K562 (cell line): ENCODE data around the gene MAPK8IP2. TPM values are rescaled to one million over a fixed set of nuclear protein-coding genes. Genes with fewer than 3 reads are reported as not detected.

Experiments used
- ATAC-seq: fragments of 200-7000 bp; cut with Tn5 transposase; 3 replicates; pipeline ENCODE4 v1.9.1; 2020; ENCODE audit warnings: moderate library complexity
- BruUV-seq: library from RNA; stranded (reverse); fragments of 400-500 nt; replicated peaks from 2 replicates; lab custom pipeline; 2021; lab: Mats Ljungman, UMichigan
- CTCF ChIA-PET: fragments of 300-600 bp; formaldehyde crosslinking; extraction: SDS; loops from one replicate; lab custom pipeline; 2021; ENCODE audit warnings: low intra/inter-chr PET ratio; lab: Yijun Ruan, JAX
- POLR2A ChIA-PET: fragments of 300-600, 350-650 bp; sonication (Branson Sonifier 250); formaldehyde crosslinking; extraction: SDS; loops from one replicate; lab custom pipeline; 2021; ENCODE audit warnings: antibody characterized with exemption, inconsistent platforms; lab: Yijun Ruan, JAX
- DNase-seq, 4 experiments: peaks; one replicate each; pipeline versions ENCODE4 v3.0.0 to v3.0.0-alpha.2; 2011 to 2018; ENCODE audit warnings: low spot score in 3 of 4, mixed read lengths in 3 of 4; ENCODE audit errors: extremely low read depth in 1 of 4
- FAIRE-seq: peaks from 2 replicates; lab custom pipeline; 2011; peaks lifted over from hg19 to GRCh38; lab: Jason Lieb, UNC
- H2AFZ ChIP-seq: 2 replicates; pipeline ENCODE4 v1.6.0; 2011; ENCODE audit warnings: low read depth, low read length, control low read depth, inconsistent platforms
- H3K27ac ChIP-seq: fragments of 200-600 bp; 3 replicates; pipeline ENCODE4 v1.8.0; 2011; ENCODE audit warnings: low read depth, mild to moderate bottlenecking, control low read depth, inconsistent platforms, low read length, moderate library complexity, mixed read lengths; ENCODE audit errors: extremely low read depth
- H3K27me3 ChIP-seq, 2 experiments: fragments of 300-600 bp in 1 of 2; 2 replicates in 1 of 2; 3 replicates in 1 of 2; pipeline versions ENCODE4 v1.6.0 to v1.8.0; 2011; ENCODE audit warnings: inconsistent platforms in 2 of 2, low read length in 2 of 2, mild to moderate bottlenecking in 1 of 2, mixed read lengths in 1 of 2, moderate library complexity in 1 of 2; ENCODE audit not compliant: control insufficient read depth in 2 of 2, insufficient read depth in 2 of 2
- H3K36me3 ChIP-seq: fragments of 300-600 bp; 3 replicates; pipeline ENCODE4 v1.8.0; 2011; ENCODE audit warnings: mild to moderate bottlenecking, low read length, inconsistent platforms; ENCODE audit not compliant: control insufficient read depth, insufficient read depth
- H3K4me1 ChIP-seq, 2 experiments: fragments of 200-600 bp in 1 of 2; replicated peaks in 1 of 2; 2 replicates in 1 of 2; 3 replicates in 1 of 2; pipeline versions ENCODE4 v1.5.1 to v1.8.0; 2011; ENCODE audit warnings: inconsistent platforms in 2 of 2, low read length in 2 of 2, mild to moderate bottlenecking in 1 of 2, mixed read lengths in 1 of 2, moderate library complexity in 1 of 2; ENCODE audit not compliant: control insufficient read depth in 2 of 2, insufficient read depth in 2 of 2
- H3K4me2 ChIP-seq: 2 replicates; pipeline ENCODE4 v1.6.1; 2011; ENCODE audit warnings: low read length, control low read depth, inconsistent platforms, mixed read lengths; ENCODE audit not compliant: insufficient read depth
- H3K4me3 ChIP-seq: fragments of 200-600 bp; sonication (generic), shearing (Covaris generic); 2 replicates; pipeline ENCODE4 v1.5.1; 2016; ENCODE audit warnings: control low read depth, inconsistent platforms
- H3K79me2 ChIP-seq: fragments of 200-600 bp; 3 replicates; pipeline ENCODE4 v1.8.0; 2011; ENCODE audit warnings: low read length, inconsistent platforms; ENCODE audit not compliant: control insufficient read depth, insufficient read depth
- H3K9ac ChIP-seq, 2 experiments: 2 replicates each; pipeline versions ENCODE4 v1.6.0 to v1.6.1; 2011; ENCODE audit warnings: low read depth in 2 of 2, low read length in 2 of 2, control low read depth in 1 of 2, inconsistent platforms in 1 of 2, mild to moderate bottlenecking in 1 of 2, mixed read lengths in 1 of 2; ENCODE audit not compliant: insufficient read depth in 1 of 2
- H3K9me1 ChIP-seq: one replicate; pipeline ENCODE4 v1.6.0; 2011; ENCODE audit warnings: inconsistent platforms, mild to moderate bottlenecking, low read length, moderate library complexity; ENCODE audit not compliant: control insufficient read depth, insufficient read depth
- H3K9me3 ChIP-seq: replicated peaks from 2 replicates; pipeline ENCODE4 v1.5.1; 2011; ENCODE audit warnings: low read depth, low read length, inconsistent platforms; ENCODE audit not compliant: control insufficient read depth, insufficient read depth
- H4K20me1 ChIP-seq: replicated peaks from 2 replicates; pipeline ENCODE4 v1.6.1; 2011; ENCODE audit warnings: low read length, inconsistent platforms, mixed read lengths; ENCODE audit not compliant: control insufficient read depth, insufficient read depth
- KLF13 ChIP-seq: fragments of 450-650 bp; IDR thresholded peaks from 2 replicates; pipeline ENCODE4 v1.6.1; 2016; ENCODE audit warnings: missing genetic modification characterization, low read depth, mild to moderate bottlenecking, missing compliant biosample characterization, moderate library complexity, borderline replicate concordance
- PHTF2 ChIP-seq: fragments of 250-450 bp; sonication (Bioruptor Pico); IDR thresholded peaks from 2 replicates; pipeline ENCODE4 v1.5.0; 2021; ENCODE audit warnings: mild to moderate bottlenecking
- PRPF4 ChIP-seq: fragments of 200-400 bp; formaldehyde crosslinking; IDR thresholded peaks from one replicate; pipeline ENCODE4 v1.6.1; 2017; ENCODE audit warnings: low read length, low read depth, mild to moderate bottlenecking; ENCODE audit not compliant: insufficient read depth, poor library complexity, severe bottlenecking
- TRIM24 ChIP-seq, 2 experiments: fragments of 450-650 bp; IDR thresholded peaks; 2 replicates each; pipeline ENCODE4 v1.6.1; 2016
- TRIM28 ChIP-seq: fragments of 450-650 bp; IDR thresholded peaks from 2 replicates; pipeline ENCODE4 v1.6.1; 2017
- ZNF445 ChIP-seq: fragments of 250-450 bp; sonication (Bioruptor Pico); IDR thresholded peaks from 2 replicates; pipeline ENCODE4 v1.4.0; 2020; ENCODE audit warnings: low read depth, mild to moderate bottlenecking, moderate library complexity
- ZNF780A ChIP-seq: fragments of 250-450 bp; sonication (Bioruptor Pico); IDR thresholded peaks from 2 replicates; pipeline ENCODE4 v1.5.0; 2021; ENCODE audit warnings: mild to moderate bottlenecking
- WGBS: fragments of 100-300 bp; shearing (Covaris generic); methylation state at CpG from one replicate; pipeline ENCODE4 v1.1.6; 2016; ENCODE audit warnings: low coverage, mixed read lengths; ENCODE audit not compliant: insufficient coverage; ENCODE audit errors: missing lambda C conversion rate; 5-methylcytosine and 5-hydroxymethylcytosine counted together
- in situ Hi-C: fragments of 300-500 bp; cut with MboI; formaldehyde crosslinking; loops from 4 replicates; pipeline ENCODE4 v1.15.0; 2018; ENCODE audit warnings: inconsistent platforms, mixed read lengths
- intact Hi-C: fragments of 100-400 bp; cut with micrococcal nuclease; formaldehyde crosslinking; loops from 2 replicates; pipeline ENCODE4 v1.14.2; 2022
- polyA plus RNA-seq, 8 experiments: library from polyadenylated mRNA; depleted of rRNA in 4 of 8; stranded (reverse) in 5 of 8; unstranded in 3 of 8; fragments of >200 nt; fragmentation: Nextera tagmentation in 2 of 8; fragmentation: Illumina TruSeq in 1 of 8; extraction: Ambion mirVana in 2 of 8; extraction: Trizol in 1 of 8; gene quantifications; 2 replicates each; pipeline versions ENCODE4 v1.2.1 to v1.2.3, GENCODE V29; 2011 to 2014; ENCODE audit warnings: inconsistent platforms in 1 of 8, missing spikeins in 1 of 8
- total RNA-seq, 7 experiments: library from RNA; depleted of rRNA in 6 of 7; stranded (reverse); fragments of >200 nt in 6 of 7; fragmentation: Illumina TruSeq in 2 of 7; extraction: Trizol in 2 of 7; gene quantifications; 2 replicates each; pipeline versions ENCODE4 v1.2.1 to v1.2.3, GENCODE V29; 2011 to 2021; ENCODE audit warnings: low replicate concordance in 1 of 7
- TF ChIP-seq, protein P1 (sequence below): sonication (generic); formaldehyde crosslinking; IDR thresholded peaks from 2 replicates; pipeline ENCODE4 v1.8.0; 2023; ENCODE audit warnings: mild to moderate bottlenecking, missing genetic modification reagents
- TF ChIP-seq, protein P2 (sequence below): fragments of 450-650 bp; formaldehyde crosslinking; conservative IDR thresholded peaks from 2 replicates; pipeline ENCODE4 v1.4.0; 2022; ENCODE audit warnings: mild to moderate bottlenecking, missing genetic modification characterization
- TF ChIP-seq, protein P3 (sequence below): IDR thresholded peaks from 2 replicates; pipeline ENCODE4 v1.6.1; 2014; ENCODE audit warnings: antibody characterized with exemption
- TF ChIP-seq, protein P4 (sequence below): sonication (generic); formaldehyde crosslinking; IDR thresholded peaks from 2 replicates; pipeline ENCODE4 v1.8.1; 2023; ENCODE audit warnings: mild to moderate bottlenecking, missing genetic modification reagents, moderate library complexity

The MAPK8IP2 gene
- total and polyA plus RNA-seq, 9 of the 15 experiments (the other 6 are each of a cell fraction or from before 2014, with no cell fraction given) = 0.01 to 0.47 (median 0.07) TPM; not detected in 2

DNA sequence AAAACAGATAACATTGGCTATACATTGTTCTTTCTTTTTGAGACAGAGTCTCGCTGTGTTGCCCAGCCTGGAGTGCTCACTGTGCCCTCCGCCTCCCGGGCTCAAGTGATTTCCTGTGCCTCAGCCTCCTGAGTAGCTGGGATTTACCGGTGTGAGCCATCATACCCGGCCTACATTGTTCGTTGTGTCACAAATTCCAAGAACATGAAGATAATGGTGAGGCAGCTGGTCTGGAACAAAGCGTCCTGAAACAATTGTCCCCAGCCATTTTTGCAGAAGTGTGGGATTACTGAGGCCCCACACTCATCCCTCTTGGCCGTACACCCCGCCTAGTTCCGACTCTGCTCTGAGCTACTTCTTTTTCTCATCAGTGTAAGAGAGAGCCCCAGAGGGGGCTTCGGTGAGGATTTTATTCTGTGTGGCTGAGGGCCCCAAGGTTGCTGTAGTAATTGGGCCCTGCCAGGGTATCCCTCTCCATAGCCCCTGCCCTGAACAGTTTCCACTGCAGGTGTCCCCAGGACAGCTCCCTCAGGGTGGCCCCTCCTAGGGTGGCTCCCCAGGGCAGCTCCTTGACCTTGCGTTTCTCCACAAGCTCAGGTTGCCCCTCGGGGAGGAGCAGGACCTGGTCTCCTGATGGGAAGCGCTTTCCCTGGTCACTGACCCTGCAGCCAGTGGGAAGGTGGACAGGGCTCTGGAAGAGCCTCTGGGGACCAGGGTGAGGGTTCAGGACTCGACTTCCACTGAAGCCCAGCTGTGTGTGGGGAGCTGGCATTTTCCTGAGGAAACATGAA, 40.5 kb downstream of the MAPK8IP2 start:
- H3K4me1 ChIP-seq = peaks cover 0 to 6% of the 10 kb centered on the region in 2 experiments; a peak in 2 of 5 replicates
- 8% methylated on average over 14 of the region's 15 CpGs for WGBS
- no peak overlapping the region for H3K27ac ChIP-seq
- H2AFZ ChIP-seq = no peak overlapping the region
- H3K9ac ChIP-seq = no peak overlapping the region
- in situ Hi-C loops (loop anchor here (5.0 kb wide), 1 partner anchor 56 kb away; no protein-coding TSS in a partner anchor), intact Hi-C loops (no loop called here)
- H3K27me3 ChIP-seq = peaks cover 5 to 42% of the 10 kb centered on the region in 2 experiments
- H3K4me3 ChIP-seq = no peak overlapping the region
- no peak for DNase-seq
- POLR2A ChIA-PET = interaction anchor here (0.6 to 1.5 kb wide), 2 partner anchors 11 to 719 kb away, joined by 3 read pairs; no protein-coding TSS in a partner anchor
- ATAC-seq = no peak
- no TSS peak for BruUV-seq
- CTCF ChIA-PET = no interaction called here
- TF ChIP-seq ZNF780A (CRISPR knock-in tag) (no peak), TRIM24 (IDR thresholded peaks at IDR 0.05) (no peak), PHTF2 (CRISPR knock-in tag) (no peak), ZNF445 (CRISPR knock-in tag) (no peak), KLF13 (tag) (no peak), PRPF4 (no peak), TRIM28 (no peak)
- TF ChIP-seq, protein P1, sequence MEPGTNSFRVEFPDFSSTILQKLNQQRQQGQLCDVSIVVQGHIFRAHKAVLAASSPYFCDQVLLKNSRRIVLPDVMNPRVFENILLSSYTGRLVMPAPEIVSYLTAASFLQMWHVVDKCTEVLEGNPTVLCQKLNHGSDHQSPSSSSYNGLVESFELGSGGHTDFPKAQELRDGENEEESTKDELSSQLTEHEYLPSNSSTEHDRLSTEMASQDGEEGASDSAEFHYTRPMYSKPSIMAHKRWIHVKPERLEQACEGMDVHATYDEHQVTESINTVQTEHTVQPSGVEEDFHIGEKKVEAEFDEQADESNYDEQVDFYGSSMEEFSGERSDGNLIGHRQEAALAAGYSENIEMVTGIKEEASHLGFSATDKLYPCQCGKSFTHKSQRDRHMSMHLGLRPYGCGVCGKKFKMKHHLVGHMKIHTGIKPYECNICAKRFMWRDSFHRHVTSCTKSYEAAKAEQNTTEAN (CRISPR knock-in tag) = no peak
- TF ChIP-seq, protein P2, sequence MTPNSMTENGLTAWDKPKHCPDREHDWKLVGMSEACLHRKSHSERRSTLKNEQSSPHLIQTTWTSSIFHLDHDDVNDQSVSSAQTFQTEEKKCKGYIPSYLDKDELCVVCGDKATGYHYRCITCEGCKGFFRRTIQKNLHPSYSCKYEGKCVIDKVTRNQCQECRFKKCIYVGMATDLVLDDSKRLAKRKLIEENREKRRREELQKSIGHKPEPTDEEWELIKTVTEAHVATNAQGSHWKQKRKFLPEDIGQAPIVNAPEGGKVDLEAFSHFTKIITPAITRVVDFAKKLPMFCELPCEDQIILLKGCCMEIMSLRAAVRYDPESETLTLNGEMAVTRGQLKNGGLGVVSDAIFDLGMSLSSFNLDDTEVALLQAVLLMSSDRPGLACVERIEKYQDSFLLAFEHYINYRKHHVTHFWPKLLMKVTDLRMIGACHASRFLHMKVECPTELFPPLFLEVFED (CRISPR knock-in tag) = no peak
- TF ChIP-seq, protein P3, sequence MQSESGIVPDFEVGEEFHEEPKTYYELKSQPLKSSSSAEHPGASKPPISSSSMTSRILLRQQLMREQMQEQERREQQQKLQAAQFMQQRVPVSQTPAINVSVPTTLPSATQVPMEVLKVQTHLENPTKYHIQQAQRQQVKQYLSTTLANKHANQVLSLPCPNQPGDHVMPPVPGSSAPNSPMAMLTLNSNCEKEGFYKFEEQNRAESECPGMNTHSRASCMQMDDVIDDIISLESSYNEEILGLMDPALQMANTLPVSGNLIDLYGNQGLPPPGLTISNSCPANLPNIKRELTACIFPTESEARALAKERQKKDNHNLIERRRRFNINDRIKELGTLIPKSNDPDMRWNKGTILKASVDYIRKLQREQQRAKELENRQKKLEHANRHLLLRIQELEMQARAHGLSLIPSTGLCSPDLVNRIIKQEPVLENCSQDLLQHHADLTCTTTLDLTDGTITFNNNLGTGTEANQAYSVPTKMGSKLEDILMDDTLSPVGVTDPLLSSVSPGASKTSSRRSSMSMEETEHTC = no peak
- TF ChIP-seq, protein P4, sequence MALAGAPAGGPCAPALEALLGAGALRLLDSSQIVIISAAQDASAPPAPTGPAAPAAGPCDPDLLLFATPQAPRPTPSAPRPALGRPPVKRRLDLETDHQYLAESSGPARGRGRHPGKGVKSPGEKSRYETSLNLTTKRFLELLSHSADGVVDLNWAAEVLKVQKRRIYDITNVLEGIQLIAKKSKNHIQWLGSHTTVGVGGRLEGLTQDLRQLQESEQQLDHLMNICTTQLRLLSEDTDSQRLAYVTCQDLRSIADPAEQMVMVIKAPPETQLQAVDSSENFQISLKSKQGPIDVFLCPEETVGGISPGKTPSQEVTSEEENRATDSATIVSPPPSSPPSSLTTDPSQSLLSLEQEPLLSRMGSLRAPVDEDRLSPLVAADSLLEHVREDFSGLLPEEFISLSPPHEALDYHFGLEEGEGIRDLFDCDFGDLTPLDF = no peak
- no peaks in the 10 kb centered on the region for H3K9me1 ChIP-seq
- no peaks in the 10 kb centered on the region for H3K9me3 ChIP-seq
- H3K36me3 ChIP-seq = no peaks in the 10 kb centered on the region
- H4K20me1 ChIP-seq = no peaks in the 10 kb centered on the region
- no peak for FAIRE-seq
- H3K4me2 ChIP-seq = no peak overlapping the region
- H3K79me2 ChIP-seq = no peaks in the 10 kb centered on the region
